Brain microvascular endothelial cell (primary cell): ENCODE data around the gene SRPRA.

Source experiments
- DNase-seq: peaks from one replicate; pipeline ENCODE4 v3.0.0-alpha.2; 2020
- H3K27ac ChIP-seq: fragments of 250-450 bp; sonication (Bioruptor Pico); 2 replicates; pipeline ENCODE4 v1.5.1; 2020; ENCODE audit warnings: mild to moderate bottlenecking, moderate library complexity
- H3K27me3 ChIP-seq: fragments of 250-450 bp; sonication (Bioruptor Pico); replicated peaks from 2 replicates; pipeline ENCODE4 v1.5.1; 2020; ENCODE audit warnings: mild to moderate bottlenecking
- H3K36me3 ChIP-seq: fragments of 250-450 bp; sonication (Bioruptor Pico); replicated peaks from 2 replicates; pipeline ENCODE4 v1.5.1; 2020; ENCODE audit warnings: mild to moderate bottlenecking
- H3K4me3 ChIP-seq: 2 replicates; pipeline ENCODE4 v1.5.1; 2011; ENCODE audit warnings: low read depth, mild to moderate bottlenecking, control low read depth, low read length, moderate library complexity
- in situ Hi-C: cut with HindIII; loops from 2 replicates; pipeline ENCODE4 v1.10.0; 2017; ENCODE audit warnings: low sequenced_read_pairs, low pct_ligation_motif_present
- TF ChIP-seq, protein P1 (sequence below): IDR thresholded peaks from 2 replicates; pipeline ENCODE4 v1.5.1; 2011; ENCODE audit warnings: low read depth, mild to moderate bottlenecking, moderate library complexity, low read length, control low read depth, inconsistent platforms; ENCODE audit errors: missing control alignments

Gene SRPRA

DNA sequence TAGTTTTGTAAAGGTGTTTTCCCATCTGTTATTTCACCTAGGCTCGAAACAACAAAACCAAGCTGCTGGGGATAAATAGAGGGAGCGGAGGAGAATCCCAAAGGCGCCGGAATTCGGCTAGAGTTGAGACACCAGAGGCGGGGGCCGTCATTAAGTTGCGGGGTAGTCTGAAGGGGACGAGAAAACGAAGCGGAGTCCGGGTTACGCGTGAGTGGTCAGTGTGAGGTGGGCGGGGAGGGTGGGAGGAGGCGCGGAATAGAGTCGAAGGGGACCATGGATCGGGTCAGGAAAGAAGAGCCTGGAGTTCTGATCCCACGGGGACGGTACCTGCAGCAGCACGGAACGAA is 361 bp downstream of the SRPRA start:
- H3K27ac ChIP-seq: peak overlapping the region; percentile 77
- H3K4me3 ChIP-seq: peak overlapping the region; percentile 81
- no peaks in the 10 kb centered on the region for H3K27me3 ChIP-seq
- DNase-seq: no peak
- H3K36me3 ChIP-seq: peaks cover 39% of the 10 kb centered on the region
- TF ChIP-seq, protein P1, sequence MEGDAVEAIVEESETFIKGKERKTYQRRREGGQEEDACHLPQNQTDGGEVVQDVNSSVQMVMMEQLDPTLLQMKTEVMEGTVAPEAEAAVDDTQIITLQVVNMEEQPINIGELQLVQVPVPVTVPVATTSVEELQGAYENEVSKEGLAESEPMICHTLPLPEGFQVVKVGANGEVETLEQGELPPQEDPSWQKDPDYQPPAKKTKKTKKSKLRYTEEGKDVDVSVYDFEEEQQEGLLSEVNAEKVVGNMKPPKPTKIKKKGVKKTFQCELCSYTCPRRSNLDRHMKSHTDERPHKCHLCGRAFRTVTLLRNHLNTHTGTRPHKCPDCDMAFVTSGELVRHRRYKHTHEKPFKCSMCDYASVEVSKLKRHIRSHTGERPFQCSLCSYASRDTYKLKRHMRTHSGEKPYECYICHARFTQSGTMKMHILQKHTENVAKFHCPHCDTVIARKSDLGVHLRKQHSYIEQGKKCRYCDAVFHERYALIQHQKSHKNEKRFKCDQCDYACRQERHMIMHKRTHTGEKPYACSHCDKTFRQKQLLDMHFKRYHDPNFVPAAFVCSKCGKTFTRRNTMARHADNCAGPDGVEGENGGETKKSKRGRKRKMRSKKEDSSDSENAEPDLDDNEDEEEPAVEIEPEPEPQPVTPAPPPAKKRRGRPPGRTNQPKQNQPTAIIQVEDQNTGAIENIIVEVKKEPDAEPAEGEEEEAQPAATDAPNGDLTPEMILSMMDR: no peak
- in situ Hi-C loops: no loop called here

GRCh38 chr11:126267650-126268049 is 1.0 kb downstream of the SRPRA start:
- DNase-seq: no peak
- TF ChIP-seq, protein P1: no peak
- in situ Hi-C loops: no loop called here
- H3K36me3 ChIP-seq: peaks cover 44% of the 10 kb centered on the region
- peak overlapping the region; percentile 77 for H3K27ac ChIP-seq
- H3K4me3 ChIP-seq: peak overlapping the region; percentile 81
- no peaks in the 10 kb centered on the region for H3K27me3 ChIP-seq

DNA sequence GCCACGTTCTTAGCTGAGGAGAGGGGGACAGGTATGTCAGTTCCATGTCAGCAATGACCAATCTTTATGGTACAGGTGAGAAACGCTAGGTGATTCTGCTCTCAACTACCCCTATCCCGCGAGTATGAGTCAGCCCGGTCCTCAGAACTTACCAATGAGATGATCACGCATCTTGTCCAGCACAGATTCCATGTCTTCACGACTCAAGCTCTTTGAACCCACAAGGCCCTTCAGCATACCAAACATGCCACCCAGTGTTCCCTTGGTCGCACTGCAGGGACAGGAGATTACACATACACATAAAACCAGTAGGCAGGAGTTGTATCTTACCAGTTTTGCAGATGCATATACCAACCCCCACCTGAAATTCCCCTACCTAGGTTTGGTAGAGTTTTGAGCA is 2.9 kb downstream of the SRPRA start:
- DNase-seq: peak; percentile 13
- in situ Hi-C loops: no loop called here
- Histone ChIP-seq H3K27ac (no peak overlapping the region), H3K4me3 (no peak overlapping the region), H3K36me3 (peaks cover 59% of the 10 kb centered on the region), H3K27me3 (no peaks in the 10 kb centered on the region)
- TF ChIP-seq, protein P1: peak; percentile 15

- H3K36me3 ChIP-seq: peaks cover 59% of the 10 kb centered on the region
- no peaks in the 10 kb centered on the region for H3K27me3 ChIP-seq
- TF ChIP-seq, protein P1: no peak
- in situ Hi-C loops: no loop called here
- DNase-seq: no peak
- no peak overlapping the region for H3K27ac ChIP-seq
- H3K4me3 ChIP-seq: no peak overlapping the region
Observed at GRCh38 chr11:126263489-126263888, 5.2 kb downstream of the SRPRA start.

- peaks cover 58% of the 10 kb centered on the region for H3K36me3 ChIP-seq
- TF ChIP-seq, protein P1: no peak
- H3K4me3 ChIP-seq: no peak overlapping the region
- H3K27ac ChIP-seq: no peak overlapping the region
- no peak for DNase-seq
- in situ Hi-C loops: no loop called here
- no peaks in the 10 kb centered on the region for H3K27me3 ChIP-seq
Observed at GRCh38 chr11:126262216-126262615, 6.5 kb downstream of the SRPRA start.

- H3K36me3 ChIP-seq: peaks cover 21% of the 10 kb centered on the region
- H3K27ac ChIP-seq: no peak overlapping the region
- H3K27me3 ChIP-seq: no peaks in the 10 kb centered on the region
- in situ Hi-C loops: no loop called here
- no peak overlapping the region for H3K4me3 ChIP-seq
- peak; percentile 34 for DNase-seq
- TF ChIP-seq, protein P1: no peak
Observed at GRCh38 chr11:126257764-126258163, 10.9 kb downstream of the SRPRA start.
